Loucy (cell line): Measurements from ENCODE around the gene SLC12A5.
"Not testable (repeated sequence)": the region's sequence is repeated elsewhere in the genome, so short reads cannot be mapped to it uniquely, and the experiment has no call there.

ENCODE experiments used
- H2AFZ ChIP-seq: fragments of 200-600 bp; sonication (generic); 2 replicates; pipeline ENCODE4 v1.6.0; 2016; ENCODE audit warnings: antibody characterized with exemption, mild to moderate bottlenecking, low read length, moderate library complexity
- H3F3A ChIP-seq: fragments of 200-600 bp; 2 replicates; pipeline ENCODE4 v1.6.0; 2016; ENCODE audit warnings: antibody characterized with exemption, low read depth, mild to moderate bottlenecking
- H3K27me3 ChIP-seq: fragments of 200-600 bp; sonication (generic); 2 replicates; pipeline ENCODE4 v1.6.1; 2014; ENCODE audit warnings: low read length, mild to moderate bottlenecking; ENCODE audit not compliant: insufficient read depth, poor library complexity, severe bottlenecking
- H3K36me3 ChIP-seq: fragments of 200-600 bp; sonication (generic); 2 replicates; pipeline ENCODE4 v1.6.1; 2016; ENCODE audit warnings: low read length; ENCODE audit not compliant: insufficient read depth
- H3K4me1 ChIP-seq: fragments of 200-600 bp; sonication (generic); 2 replicates; pipeline ENCODE4 v1.5.1; 2014; ENCODE audit warnings: low read length, mild to moderate bottlenecking; ENCODE audit not compliant: insufficient read depth, poor library complexity, severe bottlenecking
- H3K4me2 ChIP-seq: fragments of 200-600 bp; sonication (generic); 2 replicates; pipeline ENCODE4 v1.6.0; 2014; ENCODE audit warnings: antibody characterized with exemption, low read length, low read depth, mild to moderate bottlenecking; ENCODE audit not compliant: poor library complexity, severe bottlenecking
- H3K4me3 ChIP-seq: fragments of 200-600 bp; sonication (generic); 2 replicates; pipeline ENCODE4 v1.5.1; 2014; ENCODE audit warnings: low read length, mild to moderate bottlenecking, mixed read lengths; ENCODE audit not compliant: poor library complexity, severe bottlenecking
- H3K79me2 ChIP-seq: fragments of 200-600 bp; sonication (generic); 2 replicates; pipeline ENCODE4 v1.6.1; 2014; ENCODE audit warnings: low read length; ENCODE audit not compliant: insufficient read depth
- H3K9ac ChIP-seq: fragments of 200-600 bp; sonication (generic); 2 replicates; pipeline ENCODE4 v1.6.0; 2014; ENCODE audit warnings: mild to moderate bottlenecking, low read depth, low read length, moderate library complexity; ENCODE audit not compliant: poor library complexity, severe bottlenecking
- H3K9me2 ChIP-seq: fragments of 200-600 bp; sonication (generic); replicated peaks from 2 replicates; pipeline ENCODE4 v1.6.1; 2016; ENCODE audit warnings: low read depth, low read length, mixed read lengths
- H3K9me3 ChIP-seq: fragments of 200-600 bp; sonication (generic); 2 replicates; pipeline ENCODE4 v1.6.1; 2014; ENCODE audit warnings: mild to moderate bottlenecking, antibody characterized with exemption, low read length, low read depth; ENCODE audit not compliant: insufficient read depth
- H4K20me1 ChIP-seq: fragments of 200-600 bp; sonication (generic); 2 replicates; pipeline ENCODE4 v1.6.0; 2014; ENCODE audit warnings: antibody characterized with exemption, low read length, mild to moderate bottlenecking; ENCODE audit not compliant: insufficient read depth, poor library complexity, severe bottlenecking
- CTCF ChIP-seq: fragments of 200-600 bp; sonication (generic); conservative IDR thresholded peaks from 2 replicates; pipeline ENCODE4 v1.5.1; 2014; ENCODE audit warnings: mild to moderate bottlenecking, antibody characterized with exemption, low read length
- EZH2phosphoT487 ChIP-seq: fragments of 200-600 bp; IDR thresholded peaks from 2 replicates; pipeline ENCODE4 v1.6.1; 2018; ENCODE audit warnings: antibody characterized with exemption, mild to moderate bottlenecking, moderate library complexity, borderline replicate concordance

Gene SLC12A5

GRCh38 chr20:45985573-45985972 lies 43.4 kb upstream of the SLC12A5 start:
- Histone ChIP-seq H3K4me3 (no peak overlapping the region), H3K4me2 (no peak overlapping the region), H3F3A (no peaks in the 10 kb centered on the region), H3K9me3 (no peaks in the 10 kb centered on the region), H3K79me2 (no peaks in the 10 kb centered on the region), H3K27me3 (no peaks in the 10 kb centered on the region), H3K9ac (no peak overlapping the region), H3K4me1 (no peaks in the 10 kb centered on the region), H3K36me3 (no peaks in the 10 kb centered on the region), H2AFZ (no peak overlapping the region), H4K20me1 (no peaks in the 10 kb centered on the region), H3K9me2 (no peaks in the 10 kb centered on the region)
- TF ChIP-seq CTCF (no peak), EZH2phosphoT487 (no peak)

- Histone ChIP-seq H3K9me3 (no peaks in the 10 kb centered on the region), H3F3A (no peaks in the 10 kb centered on the region), H3K79me2 (no peaks in the 10 kb centered on the region), H4K20me1 (no peaks in the 10 kb centered on the region), H3K4me3 (no peak overlapping the region), H3K36me3 (no peaks in the 10 kb centered on the region), H3K9ac (no peak overlapping the region), H3K4me1 (no peaks in the 10 kb centered on the region), H2AFZ (no peak overlapping the region), H3K27me3 (no peaks in the 10 kb centered on the region), H3K4me2 (no peak overlapping the region), H3K9me2 (no peaks in the 10 kb centered on the region)
- peak; percentile 91 for TF ChIP-seq CTCF
- TF ChIP-seq EZH2phosphoT487, result no peak
These were observed 41.8 kb upstream of the SLC12A5 start for GRCh38 chr20:45987108-45987780.

- not testable (repeated sequence) for H3K27me3 ChIP-seq, H3K4me2 ChIP-seq, H3K9me3 ChIP-seq, H3K9ac ChIP-seq, H3K79me2 ChIP-seq, H2AFZ ChIP-seq, H3F3A ChIP-seq, H3K4me3 ChIP-seq, H3K36me3 ChIP-seq, H4K20me1 ChIP-seq, H3K9me2 ChIP-seq, H3K4me1 ChIP-seq
These were observed 40.2 kb upstream of the SLC12A5 start for GRCh38 chr20:45988830-45989229.

GRCh38 chr20:45991616-45992015 lies 37.4 kb upstream of the SLC12A5 start:
- no peak for TF ChIP-seq EZH2phosphoT487
- TF ChIP-seq CTCF, result no peak
- no peak overlapping the region for H3K4me3 ChIP-seq

More at GRCh38 chr20:45991616-45992015, 37.4 kb upstream of the SLC12A5 start:
- Histone ChIP-seq H4K20me1 (no peaks in the 10 kb centered on the region), H3K4me1 (peaks cover 8% of the 10 kb centered on the region), H3K9ac (no peak overlapping the region), H3K9me2 (no peaks in the 10 kb centered on the region), H3K79me2 (no peaks in the 10 kb centered on the region), H3K36me3 (no peaks in the 10 kb centered on the region), H3K9me3 (no peaks in the 10 kb centered on the region), H3F3A (no peaks in the 10 kb centered on the region), H2AFZ (no peak overlapping the region), H3K27me3 (no peaks in the 10 kb centered on the region), H3K4me2 (no peak overlapping the region)
